Thoracic aorta (tissue), 2 donors: ENCODE results near the gene OGG1. TPM values are rescaled to one million over a fixed set of nuclear protein-coding genes. Genes with fewer than 3 reads are reported as not detected.

Source experiments
- ATAC-seq: fragments of 150-250 bp; one replicate; pipeline ENCODE4 v1.8.0; 2017; ENCODE audit warnings: low read depth; ENCODE audit not compliant: insufficient number of reproducible peaks, low FRiP score
- DNase-seq: peaks from one replicate; pipeline ENCODE4 v3.0.0-alpha.2; 2020; ENCODE audit warnings: low spot score
- H3K27ac ChIP-seq, 2 donors: fragments of 200-600 bp; sonication (generic); 1 replicate in 1 of 2; 2 replicates in 1 of 2; pipeline ENCODE4 v1.5.1; 2016; ENCODE audit warnings: mild to moderate bottlenecking in 2 of 2, moderate library complexity in 2 of 2
- H3K27me3 ChIP-seq: fragments of 200-600 bp; sonication (generic); replicated peaks from 2 replicates; pipeline ENCODE4 v1.6.0; 2016; ENCODE audit warnings: mild to moderate bottlenecking; ENCODE audit not compliant: insufficient read depth
- H3K36me3 ChIP-seq: fragments of 200-600 bp; sonication (generic); one replicate; pipeline ENCODE4 v1.5.1; 2016
- H3K4me1 ChIP-seq, 2 donors: fragments of 200-600 bp; sonication (generic); 1 replicate in 1 of 2; 2 replicates in 1 of 2; pipeline versions ENCODE4 v1.5.1 to v1.6.0; 2016; ENCODE audit warnings: low read depth in 2 of 2, mild to moderate bottlenecking in 1 of 2; ENCODE audit not compliant: control insufficient read depth in 1 of 2
- H3K4me3 ChIP-seq: fragments of 200-600 bp; sonication (generic); 2 replicates; pipeline ENCODE4 v1.5.1; 2016; ENCODE audit warnings: mild to moderate bottlenecking
- H3K9me3 ChIP-seq: fragments of 200-600 bp; sonication (generic); 2 replicates; pipeline ENCODE4 v1.5.1; 2016
- CTCF ChIP-seq: fragments of 200-600 bp; sonication (generic); IDR thresholded peaks from one replicate; pipeline ENCODE4 v1.5.1; 2019; ENCODE audit warnings: antibody characterized with exemption
- total RNA-seq, 2 donors: library from RNA; depleted of rRNA; stranded (reverse); fragments of >200 nt; gene quantifications; one replicate each; pipeline versions ENCODE4 v1.1.0 to v1.2.3, GENCODE V29; 2016

The OGG1 gene
- total RNA-seq, 2 donors from 2014 or later = 23.0 to 26.3 TPM

GRCh38 chr3:9785602-9786001 lies 35.9 kb downstream of the OGG1 start:
- no peak overlapping the region for H3K4me3 ChIP-seq
- peaks cover 3% of the 10 kb centered on the region in 2 donors for H3K4me1 ChIP-seq
- H3K9me3 ChIP-seq = no peaks in the 10 kb centered on the region
- peaks cover 31% of the 10 kb centered on the region for H3K36me3 ChIP-seq
- no peak overlapping the region for H3K27ac ChIP-seq
- ATAC-seq (no peak), DNase-seq (no peak)
- no peak for TF ChIP-seq CTCF
- no peaks in the 10 kb centered on the region for H3K27me3 ChIP-seq

- DNase-seq = no peak
- Histone ChIP-seq H3K27ac (no peak overlapping the region), H3K27me3 (no peaks in the 10 kb centered on the region), H3K9me3 (no peaks in the 10 kb centered on the region), H3K4me1 (peaks cover 6 to 9% of the 10 kb centered on the region in 2 donors), H3K36me3 (peaks cover 26% of the 10 kb centered on the region), H3K4me3 (no peak overlapping the region)
- no peak for ATAC-seq
- no peak for TF ChIP-seq CTCF
These were observed 36.5 kb downstream of the OGG1 start for GRCh38 chr3:9786209-9786739.

- TF ChIP-seq CTCF = peak; percentile 20
- Histone ChIP-seq H3K27me3 (no peaks in the 10 kb centered on the region), H3K9me3 (no peaks in the 10 kb centered on the region), H3K36me3 (peaks cover 24% of the 10 kb centered on the region), H3K4me3 (no peak overlapping the region), H3K27ac (no peak overlapping the region), H3K4me1 (peaks cover 12 to 16% of the 10 kb centered on the region in 2 donors)
- DNase-seq = no peak
- ATAC-seq = no peak
These were observed 37.3 kb downstream of the OGG1 start for GRCh38 chr3:9786825-9787669.

- H3K36me3 ChIP-seq = peaks cover 22% of the 10 kb centered on the region
- peaks cover 12 to 16% of the 10 kb centered on the region in 2 donors for H3K4me1 ChIP-seq
- ATAC-seq = no peak
- no peak overlapping the region for H3K4me3 ChIP-seq
- DNase-seq = no peak
- no peak for TF ChIP-seq CTCF
- H3K27me3 ChIP-seq = no peaks in the 10 kb centered on the region
- no peak overlapping the region for H3K27ac ChIP-seq
- H3K9me3 ChIP-seq = no peaks in the 10 kb centered on the region
These were observed 38.0 kb downstream of the OGG1 start for GRCh38 chr3:9787714-9788113.

GRCh38 chr3:9791127-9791526 lies 41.4 kb downstream of the OGG1 start:
- Histone ChIP-seq H3K27me3 (no peaks in the 10 kb centered on the region), H3K9me3 (no peaks in the 10 kb centered on the region), H3K36me3 (peaks cover 12% of the 10 kb centered on the region), H3K4me1 (peaks cover 17 to 40% of the 10 kb centered on the region in 2 donors), H3K27ac (peak overlapping the region; percentile 18 to 99), H3K4me3 (peak overlapping the region; percentile 99)
- ATAC-seq = no peak
- no peak for DNase-seq
- TF ChIP-seq CTCF = no peak
